BLaER1 treated with 17β-estradiol and CSF1 and Interleukin-3, amounts not matched to agents 10 nM and 100 nM (cell line): Measurements from ENCODE around the gene POLR1H.

Source experiments
- H3K27ac ChIP-seq, 11 experiments: shearing (Covaris generic); formaldehyde crosslinking; 2 replicates each; pipeline ENCODE4 v1.8.1; 2022
- H3K27me3 ChIP-seq, 11 experiments: shearing (Covaris generic); formaldehyde crosslinking; 2 replicates each; pipeline ENCODE4 v1.8.1; 2022
- H3K36me3 ChIP-seq, 11 experiments: shearing (Covaris generic); formaldehyde crosslinking; 2 replicates each; pipeline ENCODE4 v1.8.1; 2022
- H3K4me1 ChIP-seq, 10 experiments: shearing (Covaris generic); formaldehyde crosslinking; 2 replicates each; pipeline ENCODE4 v1.8.1; 2022
- H3K4me2 ChIP-seq, 11 experiments: shearing (Covaris generic); formaldehyde crosslinking; 2 replicates each; pipeline ENCODE4 v1.8.1; 2022
- H3K4me3 ChIP-seq, 10 experiments: shearing (Covaris generic); formaldehyde crosslinking; 2 replicates each; pipeline ENCODE4 v1.8.1; 2022
- H3K9ac ChIP-seq, 11 experiments: shearing (Covaris generic); formaldehyde crosslinking; 2 replicates each; pipeline ENCODE4 v1.8.1; 2022
- H3K9me3 ChIP-seq, 11 experiments: shearing (Covaris generic); formaldehyde crosslinking; replicated peaks in 1 of 11; 2 replicates each; pipeline ENCODE4 v1.8.1; 2022
- H4K20me1 ChIP-seq, 11 experiments: shearing (Covaris generic); formaldehyde crosslinking; 2 replicates each; pipeline ENCODE4 v1.8.1; 2022
- Cebpa-rat ChIP-seq, 11 experiments: shearing (Covaris generic); IDR thresholded peaks; 2 replicates each; pipeline ENCODE4 v1.8.1; 2022

POLR1H gene

DNA sequence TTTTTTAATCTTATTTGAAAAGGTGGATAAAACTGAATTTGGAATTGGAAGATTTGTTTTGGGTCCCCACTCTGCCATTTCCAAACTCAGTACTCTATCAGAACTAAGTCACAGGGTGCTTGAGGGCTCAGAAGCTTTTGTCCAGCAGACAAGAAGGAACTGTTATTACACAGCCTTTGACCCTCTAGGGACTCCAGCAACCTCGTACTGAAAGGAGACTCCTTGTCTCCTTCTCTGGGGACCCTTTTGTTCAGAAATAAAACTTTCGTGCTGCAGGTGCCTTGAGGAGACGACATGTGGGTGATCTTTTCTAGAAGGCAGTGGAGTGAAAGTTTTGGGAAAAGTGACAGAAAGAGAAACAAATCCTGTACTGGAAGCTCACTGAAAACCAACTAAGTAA lies 7.4 kb upstream of the POLR1H start:
- Histone ChIP-seq H3K27ac (no peak overlapping the region), H3K4me1 (peaks cover 0 to 9% (median 0%) of the 10 kb centered on the region in 10 experiments; a peak in 5 of 20 replicates), H3K27me3 (no peaks in the 10 kb centered on the region), H3K9me3 (no peaks in the 10 kb centered on the region), H3K9ac (0 out of 22 replicates have a peak overlapping the region, but pooled peaks of 3 of the 11 experiments have one; percentile 17 to 26 (median 20)), H3K4me2 (peak overlapping the region in 2 of 11 experiments; percentile 18 to 34; a peak in 4 of 22 replicates), H3K36me3 (peaks cover 16 to 46% (median 22%) of the 10 kb centered on the region in 11 experiments; a peak in 19 of 22 replicates), H4K20me1 (no peaks in the 10 kb centered on the region), H3K4me3 (no peak overlapping the region)
- no peak for TF ChIP-seq Cebpa-rat (IDR thresholded peaks at IDR 0.05)

DNA sequence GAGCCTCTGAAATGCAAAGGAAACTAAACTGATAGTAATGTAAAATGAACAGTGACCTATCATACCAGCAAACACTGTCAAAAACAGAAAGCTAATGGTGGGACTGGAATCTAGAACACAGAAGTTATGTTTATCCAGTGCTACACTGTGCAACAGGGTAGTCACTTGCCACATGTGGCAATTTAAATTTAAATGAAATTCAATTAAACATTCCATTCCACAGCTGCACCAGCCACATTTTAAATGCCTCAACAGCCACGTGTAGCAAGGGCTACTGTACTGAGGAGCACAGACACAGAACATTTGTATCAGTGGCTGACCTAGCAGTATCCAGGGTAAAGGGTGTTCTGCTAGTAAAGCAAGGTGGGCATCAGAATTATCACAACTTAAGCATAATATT lies 5.6 kb upstream of the POLR1H start:
- TF ChIP-seq Cebpa-rat (IDR thresholded peaks at IDR 0.05): no peak
- Histone ChIP-seq H4K20me1 (no peaks in the 10 kb centered on the region), H3K36me3 (peaks cover 16 to 46% (median 22%) of the 10 kb centered on the region in 11 experiments; a peak in 19 of 22 replicates), H3K4me2 (no peak overlapping the region), H3K9me3 (no peaks in the 10 kb centered on the region), H3K4me3 (no peak overlapping the region), H3K27me3 (no peaks in the 10 kb centered on the region), H3K4me1 (peaks cover 11 to 24% (median 13%) of the 10 kb centered on the region in 10 experiments), H3K9ac (no peak overlapping the region), H3K27ac (no peak overlapping the region)

DNA sequence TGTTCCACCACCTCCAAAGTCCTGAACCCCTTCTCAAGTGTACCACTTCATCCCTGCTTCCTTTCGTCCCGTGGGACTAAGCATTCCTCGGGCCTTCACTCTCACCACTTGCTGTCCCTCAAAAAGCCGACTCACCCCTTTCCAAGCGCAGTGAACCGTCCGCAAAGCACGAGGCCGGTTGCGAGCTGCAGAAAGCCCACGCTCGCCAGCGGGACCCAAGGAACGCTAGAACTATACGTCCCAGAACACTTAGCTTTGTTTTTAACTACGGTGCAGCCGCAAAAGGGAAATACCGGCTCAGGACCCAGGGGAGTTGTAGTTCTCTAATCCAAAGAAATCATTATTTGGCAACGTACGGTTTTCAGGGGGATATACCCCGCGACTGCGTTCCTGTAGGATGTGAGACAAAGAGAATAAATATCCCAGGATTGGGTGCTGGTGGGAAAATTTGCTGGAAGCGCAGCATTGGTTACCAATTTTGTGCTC lies 416 bp upstream of the POLR1H start:
- TF ChIP-seq Cebpa-rat (IDR thresholded peaks at IDR 0.05): no peak
- no peaks in the 10 kb centered on the region for H3K27me3 ChIP-seq
- peak overlapping the region; percentile 80 to 94 (median 87) for H3K4me3 ChIP-seq
- H3K27ac ChIP-seq: peak overlapping the region; percentile 71 to 92 (median 87)
- peaks cover 37 to 51% (median 42%) of the 10 kb centered on the region in 10 experiments for H3K4me1 ChIP-seq
- no peaks in the 10 kb centered on the region for H4K20me1 ChIP-seq
- H3K4me2 ChIP-seq: peak overlapping the region; percentile 75 to 98 (median 94)
- H3K9ac ChIP-seq: peak overlapping the region; percentile 82 to 92 (median 89)
- peaks cover 29 to 61% (median 37%) of the 10 kb centered on the region in 11 experiments for H3K36me3 ChIP-seq
- H3K9me3 ChIP-seq: no peaks in the 10 kb centered on the region

DNA sequence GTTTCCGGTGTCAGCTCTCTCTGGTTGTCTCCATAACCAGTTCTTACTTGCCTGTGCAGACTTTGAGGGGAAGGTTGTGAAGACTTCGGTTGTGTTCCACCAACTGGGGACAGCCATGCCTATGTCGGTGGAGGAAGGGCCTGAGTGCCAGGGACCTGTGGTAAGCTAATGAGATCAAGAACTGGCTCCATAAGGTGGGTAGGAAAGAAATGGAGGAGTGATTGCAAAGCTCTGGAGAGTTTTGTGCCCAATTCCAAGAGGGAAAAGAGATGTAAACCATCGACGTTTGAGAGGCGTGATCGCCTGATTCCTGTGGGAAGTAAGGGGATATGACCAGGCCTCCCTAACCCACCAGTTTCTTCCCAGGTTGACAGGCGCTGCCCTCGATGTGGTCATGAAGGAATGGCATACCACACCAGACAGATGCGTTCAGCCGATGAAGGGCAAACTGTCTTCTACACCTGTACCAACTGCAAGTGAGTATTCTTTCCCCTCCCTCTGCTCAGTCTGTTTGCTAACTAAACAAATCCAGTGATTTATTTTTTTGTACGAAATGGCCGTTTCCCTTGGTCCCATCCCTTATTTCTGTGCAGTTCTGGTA lies 893 bp downstream of the POLR1H start:
- no peak for TF ChIP-seq Cebpa-rat (IDR thresholded peaks at IDR 0.05)
- peaks cover 22 to 48% (median 32%) of the 10 kb centered on the region in 11 experiments for H3K36me3 ChIP-seq
- H3K4me2 ChIP-seq: peak overlapping the region; percentile 88 to 98 (median 94)
- peaks cover 42 to 58% (median 50%) of the 10 kb centered on the region in 10 experiments for H3K4me1 ChIP-seq
- H3K4me3 ChIP-seq: peak overlapping the region; percentile 80 to 94 (median 87)
- no peaks in the 10 kb centered on the region for H3K9me3 ChIP-seq
- H3K27me3 ChIP-seq: no peaks in the 10 kb centered on the region
- peak overlapping the region; percentile 82 to 92 (median 89) for H3K9ac ChIP-seq
- peak overlapping the region; percentile 71 to 92 (median 87) for H3K27ac ChIP-seq
- H4K20me1 ChIP-seq: no peaks in the 10 kb centered on the region

- Histone ChIP-seq H3K9me3 (no peaks in the 10 kb centered on the region), H3K27ac (peak overlapping the region in 2 of 11 experiments; percentile 86 to 91; a peak in 2 of 22 replicates), H4K20me1 (no peaks in the 10 kb centered on the region), H3K9ac (peak overlapping the region in 8 of 11 experiments; percentile 82 to 92 (median 86); a peak in 12 of 22 replicates), H3K4me2 (peak overlapping the region; percentile 88 to 98 (median 94)), H3K4me1 (peaks cover 43 to 59% (median 51%) of the 10 kb centered on the region in 10 experiments), H3K36me3 (peaks cover 15 to 41% (median 26%) of the 10 kb centered on the region in 11 experiments; a peak in 21 of 22 replicates), H3K4me3 (peak overlapping the region; percentile 80 to 94 (median 87)), H3K27me3 (no peaks in the 10 kb centered on the region)
- TF ChIP-seq Cebpa-rat (IDR thresholded peaks at IDR 0.05): no peak
Measured at GRCh38 chr6:30062471-30063178, 1.6 kb downstream of the POLR1H start.

GRCh38 chr6:30063315-30063714 lies 2.2 kb downstream of the POLR1H start:
- Histone ChIP-seq H3K9me3 (no peaks in the 10 kb centered on the region), H3K4me2 (peak overlapping the region; percentile 88 to 98 (median 94); a peak in 18 of 22 replicates), H3K4me3 (no peak overlapping the region), H3K4me1 (peaks cover 50 to 65% (median 58%) of the 10 kb centered on the region in 10 experiments), H3K36me3 (peaks cover 10 to 36% (median 20%) of the 10 kb centered on the region in 11 experiments; a peak in 17 of 22 replicates), H3K27me3 (no peaks in the 10 kb centered on the region), H3K9ac (peak overlapping the region in 1 of 11 experiments; percentile 39; a peak in 1 of 22 replicates), H4K20me1 (no peaks in the 10 kb centered on the region), H3K27ac (no peak overlapping the region)
- TF ChIP-seq Cebpa-rat (IDR thresholded peaks at IDR 0.05): no peak

- peak overlapping the region; percentile 54 to 92 (median 82) for H3K27ac ChIP-seq
Measured at GRCh38 chr6:30066082-30066481, 5.0 kb downstream of the POLR1H start.

GRCh38 chr6:30066577-30067459 lies 5.8 kb downstream of the POLR1H start, which contains the start of gene PPP1R11:
PPP1R11 (plus strand) TSS chr6:30067198; CDS start chr6:30067411, 213 bp downstream.
- no peak for TF ChIP-seq Cebpa-rat (IDR thresholded peaks at IDR 0.05)

More at GRCh38 chr6:30066082-30066481, 5.0 kb downstream of the POLR1H start:
- peak overlapping the region; percentile 77 to 97 (median 90) for H3K4me2 ChIP-seq
- peaks cover 0 to 4% (median under 1%) of the 10 kb centered on the region in 11 experiments; a peak in 5 of 22 replicates for H3K27me3 ChIP-seq
- peaks cover 0 to 8% (median 0%) of the 10 kb centered on the region in 11 experiments; a peak in 6 of 22 replicates for H4K20me1 ChIP-seq
- H3K36me3 ChIP-seq: peaks cover 29 to 62% (median 47%) of the 10 kb centered on the region in 11 experiments
- H3K4me3 ChIP-seq: peak overlapping the region; percentile 66 to 82 (median 77)
- H3K9ac ChIP-seq: peak overlapping the region; percentile 65 to 88 (median 81)
- H3K4me1 ChIP-seq: peaks cover 45 to 58% (median 49%) of the 10 kb centered on the region in 10 experiments
- H3K9me3 ChIP-seq: no peaks in the 10 kb centered on the region
- TF ChIP-seq Cebpa-rat (IDR thresholded peaks at IDR 0.05): no peak

More at GRCh38 chr6:30066577-30067459, 5.8 kb downstream of the POLR1H start, which contains the start of gene PPP1R11:
- Histone ChIP-seq H3K27ac (peak within 1 kb of the TSS; percentile 79 to 92 (median 85)), H3K4me2 (peak within 1 kb of the TSS; percentile 77 to 98 (median 94)), H3K27me3 (peaks cover 2 to 11% (median 7%) of the 10 kb centered on the region in 11 experiments; a peak in 20 of 22 replicates), H3K9ac (peak within 1 kb of the TSS; percentile 76 to 88 (median 84)), H3K36me3 (peaks cover 29 to 65% (median 50%) of the 10 kb centered on the region in 11 experiments), H3K4me1 (peaks cover 44 to 58% (median 48%) of the 10 kb centered on the region in 10 experiments), H3K4me3 (peak within 1 kb of the TSS; percentile 66 to 82 (median 77)), H4K20me1 (peaks cover 0 to 15% (median 0%) of the 10 kb centered on the region in 11 experiments; a peak in 6 of 22 replicates), H3K9me3 (no peaks in the 10 kb centered on the region)
